Measurements from ENCODE around the gene GCSAML. TPM values are rescaled to one million over a fixed set of nuclear protein-coding genes. Genes with fewer than 3 reads are reported as not detected.

GCSAML gene
- total RNA-seq, 1 experiment from 2014 or later = not detected

GRCh38 chr1:247574236-247574635 is 25.3 kb downstream of the GCSAML start:
- DNase-seq (ENCODE audit: low read depth) = no peak

GRCh38 chr1:247574664-247575063 is 25.7 kb downstream of the GCSAML start:
- DNase-seq (ENCODE audit: low read depth) = no peak

- peak; percentile 15 for DNase-seq (ENCODE audit: low read depth)
These were observed 27.6 kb downstream of the GCSAML start for GRCh38 chr1:247576514-247576913.

- no peak for DNase-seq (ENCODE audit: low read depth)
These were observed 30.1 kb downstream of the GCSAML start for GRCh38 chr1:247578946-247579460.

- DNase-seq (ENCODE audit: low read depth) = no peak
These were observed 39.1 kb downstream of the GCSAML start, which contains the start of gene OR2G2 for GRCh38 chr1:247588060-247588459. OR2G2 (plus strand) TSS chr1:247588360; CDS start chr1:247588360, 0 bp downstream.

- no peak for DNase-seq (ENCODE audit: low read depth)
These were observed 56.4 kb downstream of the GCSAML start, which contains the start of gene OR2G3 for GRCh38 chr1:247605286-247605685. OR2G3 (plus strand) TSS chr1:247605586; CDS start chr1:247605586, 0 bp downstream.

- DNase-seq (ENCODE audit: low read depth) = no peak
These were observed 64.5 kb downstream of the GCSAML start for GRCh38 chr1:247613405-247613804.

GRCh38 chr1:247614625-247615024 is 65.7 kb downstream of the GCSAML start:
- peak; percentile 2 for DNase-seq (ENCODE audit: low read depth)

Small RNA genes lying within 50 kb of the gene (small RNA-seq; reads per million reads assigned to genes)
- not detected for gene RF00026

Other genes with a start within 250 kb of the GCSAML start
- gene ZNF496, start 217.3 kb upstream of the GCSAML start, total RNA-seq (2014; rRNA removed; shearing (Covaris generic)) = 43.8 and 45.4 TPM in 2 replicates
- 10.3 TPM in 2 replicates for gene NLRP3, start 133.0 kb upstream of the GCSAML start, total RNA-seq (2014; rRNA removed; shearing (Covaris generic))
- gene OR2B11, start 91.0 kb upstream of the GCSAML start, total RNA-seq (2014; rRNA removed; shearing (Covaris generic)) = not detected in 2 replicates
- gene OR2C3, start 12.7 kb upstream of the GCSAML start, total RNA-seq (2014; rRNA removed; shearing (Covaris generic)) = not detected in 2 replicates
- not detected in 2 replicates for gene OR2G2, start 39.2 kb downstream of the GCSAML start, total RNA-seq (2014; rRNA removed; shearing (Covaris generic))
- gene OR2G3, start 56.5 kb downstream of the GCSAML start, total RNA-seq (2014; rRNA removed; shearing (Covaris generic)) = not detected in 2 replicates
- not detected in 2 replicates for gene OR13G1, start 130.6 kb downstream of the GCSAML start, total RNA-seq (2014; rRNA removed; shearing (Covaris generic))
- gene OR6F1, start 167.5 kb downstream of the GCSAML start, total RNA-seq (2014; rRNA removed; shearing (Covaris generic)) = not detected in 2 replicates
- gene OR14K1, start 189.5 kb downstream of the GCSAML start, total RNA-seq (2014; rRNA removed; shearing (Covaris generic)) = not detected in 2 replicates
- gene OR14A2, start 199.0 kb downstream of the GCSAML start, total RNA-seq (2014; rRNA removed; shearing (Covaris generic)) = not detected in 2 replicates
- gene OR1C1, start 211.4 kb downstream of the GCSAML start, total RNA-seq (2014; rRNA removed; shearing (Covaris generic)) = not detected in 2 replicates